AG09309 (cell line): ENCODE data around the gene PCDH9.

Experiments used
- DNase-seq: peaks from one replicate; pipeline ENCODE4 v3.0.0-alpha.2; 2010; ENCODE audit warnings: low read depth
- H3K4me3 ChIP-seq: 2 replicates; pipeline ENCODE4 v1.5.1; 2011; ENCODE audit warnings: mild to moderate bottlenecking, low read depth, low read length, moderate library complexity; ENCODE audit not compliant: control insufficient read depth
- TF ChIP-seq, protein P1 (sequence below): IDR thresholded peaks from 2 replicates; pipeline ENCODE4 v1.5.1; 2011; ENCODE audit warnings: mild to moderate bottlenecking, low read depth, low read length, inconsistent platforms; ENCODE audit not compliant: insufficient read depth, control insufficient read depth; ENCODE audit errors: missing control alignments

The PCDH9 gene

DNA sequence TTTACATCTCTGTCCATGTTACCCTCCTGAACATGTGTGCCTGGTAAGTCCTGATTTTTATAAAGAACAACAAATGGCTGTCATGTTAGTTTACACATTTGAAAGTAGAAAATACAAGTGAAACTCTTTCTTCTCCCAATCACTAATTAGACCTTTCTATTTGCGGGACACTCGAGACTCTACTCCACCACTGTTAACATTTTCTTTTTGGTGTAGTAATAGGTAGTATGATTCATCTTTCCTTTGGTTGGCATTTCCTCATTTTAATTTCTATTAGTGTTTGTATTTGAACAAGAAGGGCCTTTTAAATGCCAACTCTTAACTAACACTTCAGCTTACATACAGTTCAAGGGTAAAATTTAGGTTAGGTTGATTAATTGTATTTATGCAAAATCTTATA lies 371.1 kb downstream of the PCDH9 start:
- no peak for DNase-seq
- H3K4me3 ChIP-seq, result no peak overlapping the region
- TF ChIP-seq, protein P1, sequence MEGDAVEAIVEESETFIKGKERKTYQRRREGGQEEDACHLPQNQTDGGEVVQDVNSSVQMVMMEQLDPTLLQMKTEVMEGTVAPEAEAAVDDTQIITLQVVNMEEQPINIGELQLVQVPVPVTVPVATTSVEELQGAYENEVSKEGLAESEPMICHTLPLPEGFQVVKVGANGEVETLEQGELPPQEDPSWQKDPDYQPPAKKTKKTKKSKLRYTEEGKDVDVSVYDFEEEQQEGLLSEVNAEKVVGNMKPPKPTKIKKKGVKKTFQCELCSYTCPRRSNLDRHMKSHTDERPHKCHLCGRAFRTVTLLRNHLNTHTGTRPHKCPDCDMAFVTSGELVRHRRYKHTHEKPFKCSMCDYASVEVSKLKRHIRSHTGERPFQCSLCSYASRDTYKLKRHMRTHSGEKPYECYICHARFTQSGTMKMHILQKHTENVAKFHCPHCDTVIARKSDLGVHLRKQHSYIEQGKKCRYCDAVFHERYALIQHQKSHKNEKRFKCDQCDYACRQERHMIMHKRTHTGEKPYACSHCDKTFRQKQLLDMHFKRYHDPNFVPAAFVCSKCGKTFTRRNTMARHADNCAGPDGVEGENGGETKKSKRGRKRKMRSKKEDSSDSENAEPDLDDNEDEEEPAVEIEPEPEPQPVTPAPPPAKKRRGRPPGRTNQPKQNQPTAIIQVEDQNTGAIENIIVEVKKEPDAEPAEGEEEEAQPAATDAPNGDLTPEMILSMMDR, result no peak

DNA sequence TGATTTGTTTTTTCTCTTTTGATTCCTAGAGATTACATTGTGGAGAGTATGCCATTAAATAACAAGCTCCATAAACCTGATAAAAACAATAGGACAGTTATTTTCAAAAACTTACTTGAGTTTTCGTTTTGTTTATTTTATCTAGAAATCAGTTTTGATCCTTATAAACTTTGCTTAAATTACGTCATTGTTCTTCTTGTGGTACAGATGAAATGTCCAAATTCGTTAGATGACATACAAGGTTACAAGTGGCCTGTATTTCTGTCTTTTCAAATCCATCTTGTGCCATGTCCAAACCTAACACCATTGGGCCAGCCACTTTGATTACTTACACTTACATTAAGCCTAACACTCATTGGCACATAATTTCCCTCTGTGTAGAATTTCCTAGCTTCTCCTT lies 372.0 kb downstream of the PCDH9 start:
- no peak for DNase-seq
- TF ChIP-seq, protein P1, result no peak
- H3K4me3 ChIP-seq, result no peak overlapping the region

DNA sequence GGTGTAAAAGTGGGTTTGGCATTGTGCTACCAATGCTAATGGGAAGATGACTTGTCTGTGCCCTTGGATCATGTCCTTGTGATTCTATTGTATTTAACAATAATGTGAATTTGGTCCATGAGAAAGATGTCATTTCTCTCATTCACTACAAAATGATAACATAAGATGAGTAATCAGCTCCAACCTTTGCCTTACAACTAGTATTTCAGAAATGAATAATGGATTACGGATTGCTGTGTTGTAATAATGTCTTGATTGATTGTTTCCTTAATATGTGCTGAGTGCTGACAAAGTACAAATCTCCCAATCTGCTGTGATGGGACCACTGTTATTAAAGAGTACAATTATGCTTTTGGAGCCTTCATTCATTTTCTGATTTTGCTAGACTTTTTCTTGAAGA lies 375.0 kb downstream of the PCDH9 start:
- no peak overlapping the region for H3K4me3 ChIP-seq
- no peak for DNase-seq
- TF ChIP-seq, protein P1, result no peak

DNA sequence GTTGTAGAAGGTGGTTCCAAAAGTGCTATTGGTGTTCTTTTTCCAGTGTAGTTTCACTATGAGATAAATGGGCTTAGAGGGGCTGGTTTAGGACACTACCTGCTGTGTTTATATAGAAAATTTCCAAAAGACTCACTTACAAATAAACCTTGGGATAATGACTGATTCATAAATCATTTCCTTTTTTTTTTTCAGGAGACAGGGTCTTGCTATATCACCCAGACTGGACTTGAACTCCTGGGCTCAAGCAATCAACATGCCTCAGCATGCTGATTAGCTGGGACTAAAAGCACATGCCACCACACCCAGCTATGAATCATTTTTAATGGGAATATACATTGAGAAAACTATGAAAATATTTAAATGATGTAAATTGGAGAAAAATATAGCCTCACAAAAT lies 376.6 kb downstream of the PCDH9 start:
- H3K4me3 ChIP-seq, result no peak overlapping the region
- no peak for DNase-seq
- TF ChIP-seq, protein P1, result no peak

DNA sequence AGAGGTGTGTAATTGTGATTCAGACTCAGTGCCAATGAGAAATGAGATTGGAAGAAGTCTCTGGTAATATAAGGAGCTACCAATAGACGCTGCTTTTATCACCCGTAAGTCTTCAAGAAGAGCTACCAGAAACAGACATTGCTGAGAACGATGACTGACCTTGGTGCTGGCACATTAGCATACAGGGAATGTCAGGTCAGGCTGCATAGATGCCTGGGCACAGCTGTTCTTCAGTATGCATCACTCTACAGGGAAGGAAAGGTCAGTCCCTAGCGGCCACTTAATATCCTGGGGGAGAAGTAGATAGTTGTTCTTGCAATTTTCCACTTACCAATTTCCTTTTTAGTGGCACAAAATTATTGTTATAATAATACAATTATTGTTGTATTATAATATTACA lies 380.4 kb downstream of the PCDH9 start:
- no peak for DNase-seq
- TF ChIP-seq, protein P1, result no peak
- no peak overlapping the region for H3K4me3 ChIP-seq

DNA sequence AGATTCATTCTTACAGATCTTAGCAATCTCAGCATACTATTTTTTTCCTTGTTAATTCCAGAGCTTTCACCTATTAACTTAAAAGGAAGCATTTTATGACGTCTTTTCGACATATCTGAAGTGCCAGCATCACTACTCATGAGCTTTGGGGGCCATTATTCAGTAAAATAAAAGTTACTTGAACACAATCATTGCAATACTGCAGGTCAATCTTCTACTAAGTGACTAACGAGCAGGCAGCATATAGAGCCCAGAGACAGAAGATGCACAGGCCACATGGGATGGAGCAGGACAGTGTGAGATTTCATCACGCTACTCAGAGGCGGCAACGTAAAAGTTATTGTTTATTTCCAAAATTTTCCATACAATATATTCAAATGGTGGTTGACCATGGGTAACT lies 382.6 kb downstream of the PCDH9 start:
- TF ChIP-seq, protein P1, result no peak
- no peak overlapping the region for H3K4me3 ChIP-seq
- DNase-seq, result no peak

DNA sequence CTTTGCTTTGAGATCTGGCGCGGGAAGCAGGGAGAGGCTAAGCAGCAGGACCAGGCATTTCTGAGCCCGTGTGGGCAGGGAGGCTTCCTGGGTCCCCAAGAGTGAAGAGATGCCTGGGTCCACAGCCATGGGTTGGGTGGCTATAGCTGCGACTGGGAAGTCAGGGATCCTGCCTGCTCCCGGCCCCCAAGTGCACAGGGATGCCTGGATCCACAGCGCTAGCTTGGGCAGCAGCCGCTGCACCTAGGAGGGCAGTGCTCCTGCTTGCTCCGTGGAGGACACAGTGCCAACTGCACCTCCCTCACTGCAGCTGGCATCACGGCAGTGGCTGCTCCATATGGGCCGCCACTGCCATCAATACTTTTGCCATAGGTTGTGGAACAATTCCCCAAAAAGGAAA lies 384.7 kb downstream of the PCDH9 start:
- DNase-seq, result no peak
- TF ChIP-seq, protein P1, result no peak
- H3K4me3 ChIP-seq, result no peak overlapping the region
